ENCODE measurements around the gene HTD2.

GRCh38 chr3:58359621-58360020 lies 53.3 kb downstream of the HTD2 start:
- TF ChIP-seq TARDBP (IDR thresholded peaks at IDR 0.05) = no peak
- TF ChIP-seq FOXA3 (CRISPR knock-in tag; conservative IDR thresholded peaks at IDR 0.05 in 1 of 2, IDR thresholded peaks at IDR 0.05 in 1 of 2) = no peak
- TF ChIP-seq ESRRA (IDR thresholded peaks at IDR 0.05; ENCODE audit: borderline replicate concordance, low read depth) = no peak
- no peak for TF ChIP-seq ARID2 (IDR thresholded peaks at IDR 0.05)
- TF ChIP-seq BHLHE40 (IDR thresholded peaks at IDR 0.05; ENCODE audit: low read length) = no peak
- TF ChIP-seq EP300 (IDR thresholded peaks at IDR 0.05; ENCODE audit: low read length) = no peak
- no peak for TF ChIP-seq ZNF75A (CRISPR knock-in tag; IDR thresholded peaks at IDR 0.05)
- no peak for TF ChIP-seq ZBTB2 (IDR thresholded peaks at IDR 0.05)
- TF ChIP-seq POLR2A (conservative IDR thresholded peaks at IDR 0.05) = no peak
- no peak for TF ChIP-seq SIN3A (IDR thresholded peaks at IDR 0.05; ENCODE audit: borderline replicate concordance in 2 of 2, control insufficient read depth in 1 of 2, low read depth in 2 of 2, low read length in 2 of 2)
- TF ChIP-seq, protein P1, sequence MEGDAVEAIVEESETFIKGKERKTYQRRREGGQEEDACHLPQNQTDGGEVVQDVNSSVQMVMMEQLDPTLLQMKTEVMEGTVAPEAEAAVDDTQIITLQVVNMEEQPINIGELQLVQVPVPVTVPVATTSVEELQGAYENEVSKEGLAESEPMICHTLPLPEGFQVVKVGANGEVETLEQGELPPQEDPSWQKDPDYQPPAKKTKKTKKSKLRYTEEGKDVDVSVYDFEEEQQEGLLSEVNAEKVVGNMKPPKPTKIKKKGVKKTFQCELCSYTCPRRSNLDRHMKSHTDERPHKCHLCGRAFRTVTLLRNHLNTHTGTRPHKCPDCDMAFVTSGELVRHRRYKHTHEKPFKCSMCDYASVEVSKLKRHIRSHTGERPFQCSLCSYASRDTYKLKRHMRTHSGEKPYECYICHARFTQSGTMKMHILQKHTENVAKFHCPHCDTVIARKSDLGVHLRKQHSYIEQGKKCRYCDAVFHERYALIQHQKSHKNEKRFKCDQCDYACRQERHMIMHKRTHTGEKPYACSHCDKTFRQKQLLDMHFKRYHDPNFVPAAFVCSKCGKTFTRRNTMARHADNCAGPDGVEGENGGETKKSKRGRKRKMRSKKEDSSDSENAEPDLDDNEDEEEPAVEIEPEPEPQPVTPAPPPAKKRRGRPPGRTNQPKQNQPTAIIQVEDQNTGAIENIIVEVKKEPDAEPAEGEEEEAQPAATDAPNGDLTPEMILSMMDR (IDR thresholded peaks at IDR 0.05 in 2 of 3, conservative IDR thresholded peaks at IDR 0.05 in 1 of 3; ENCODE audit: insufficient read depth in 2 of 3, low read depth in 1 of 3, low read length in 3 of 3) = no peak
- TF ChIP-seq, protein P2, sequence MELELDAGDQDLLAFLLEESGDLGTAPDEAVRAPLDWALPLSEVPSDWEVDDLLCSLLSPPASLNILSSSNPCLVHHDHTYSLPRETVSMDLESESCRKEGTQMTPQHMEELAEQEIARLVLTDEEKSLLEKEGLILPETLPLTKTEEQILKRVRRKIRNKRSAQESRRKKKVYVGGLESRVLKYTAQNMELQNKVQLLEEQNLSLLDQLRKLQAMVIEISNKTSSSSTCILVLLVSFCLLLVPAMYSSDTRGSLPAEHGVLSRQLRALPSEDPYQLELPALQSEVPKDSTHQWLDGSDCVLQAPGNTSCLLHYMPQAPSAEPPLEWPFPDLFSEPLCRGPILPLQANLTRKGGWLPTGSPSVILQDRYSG (tag; conservative IDR thresholded peaks at IDR 0.05; ENCODE audit: low read depth) = no peak
- TF ChIP-seq SREBF2 (CRISPR knock-in tag; IDR thresholded peaks at IDR 0.05) = no peak
- TF ChIP-seq CTCFL (IDR thresholded peaks at IDR 0.05; ENCODE audit: borderline replicate concordance, insufficient read depth, low read depth, low read length, poor library complexity, severe bottlenecking) = no peak

Data from K562 (cell line).